HepG2 (cell line): ENCODE measurements around the gene FN1. TPM values are rescaled to one million over a fixed set of nuclear protein-coding genes. Genes with fewer than 3 reads are reported as not detected.

Experiments
- ATF7 ChIP-seq, 2 experiments: fragments of 450-650 bp in 1 of 2; sonication (generic) in 1 of 2; formaldehyde crosslinking in 1 of 2; IDR thresholded peaks; 2 replicates each; pipeline versions ENCODE4 v1.4.0 to v1.6.1; 2016 to 2020; ENCODE audit warnings: antibody characterized with exemption in 1 of 2, mild to moderate bottlenecking in 1 of 2, missing genetic modification reagents in 1 of 2
- CBX1 ChIP-seq: IDR thresholded peaks from one replicate; pipeline ENCODE4 v1.6.1; 2016; ENCODE audit warnings: antibody characterized with exemption, low read depth
- CHD2 ChIP-seq: IDR thresholded peaks from 2 replicates; pipeline ENCODE4 v1.6.1; 2011; ENCODE audit warnings: low read depth, low read length, improper control_type of control experiment
- DR1 ChIP-seq: sonication (generic); formaldehyde crosslinking; IDR thresholded peaks from 2 replicates; pipeline ENCODE4 v1.8.0; 2021; ENCODE audit warnings: mild to moderate bottlenecking, missing genetic modification reagents, inconsistent platforms
- EP300 ChIP-seq, 3 experiments: sonication (generic) in 1 of 3; formaldehyde crosslinking in 1 of 3; IDR thresholded peaks; 2 replicates each; pipeline versions ENCODE4 v1.5.1 to v1.6.1; 2011 to 2020; ENCODE audit warnings: low read depth in 2 of 3, low read length in 2 of 3, borderline replicate concordance in 1 of 3, improper control_type of control experiment in 1 of 3, mild to moderate bottlenecking in 1 of 3, missing genetic modification reagents in 1 of 3, moderate library complexity in 1 of 3
- FOXA1 ChIP-seq, 2 experiments: fragments of 450-650 bp in 1 of 2; sonication (generic) in 1 of 2; formaldehyde crosslinking in 1 of 2; IDR thresholded peaks; 2 replicates each; pipeline versions ENCODE4 v1.4.0 to v1.6.1; 2016 to 2020; ENCODE audit warnings: missing genetic modification reagents in 1 of 2
- FOXK2 ChIP-seq: fragments of 450-650 bp; IDR thresholded peaks from 2 replicates; pipeline ENCODE4 v1.6.1; 2016
- HMGA1 ChIP-seq: sonication (generic); formaldehyde crosslinking; conservative IDR thresholded peaks from 2 replicates; pipeline ENCODE4 v1.4.0; 2020; ENCODE audit warnings: missing genetic modification reagents
- KDM6A ChIP-seq: IDR thresholded peaks from 2 replicates; pipeline ENCODE4 v1.6.1; 2016; ENCODE audit warnings: low read depth
- MAFK ChIP-seq, 2 experiments: IDR thresholded peaks in 1 of 2; conservative IDR thresholded peaks in 1 of 2; 2 replicates each; pipeline ENCODE4 v1.6.1; 2011; ENCODE audit warnings: improper control_type of control experiment in 2 of 2, low read length in 2 of 2
- MATR3 ChIP-seq: sonication (generic); formaldehyde crosslinking; IDR thresholded peaks from 2 replicates; pipeline ENCODE4 v1.4.0; 2020; ENCODE audit warnings: missing genetic modification reagents
- MBNL3 ChIP-seq: fragments of 250-450 bp; sonication (Bioruptor Pico); conservative IDR thresholded peaks from 2 replicates; pipeline ENCODE4 v1.8.0; 2022; ENCODE audit warnings: mild to moderate bottlenecking, inconsistent platforms
- PBX3 ChIP-seq: sonication (generic); formaldehyde crosslinking; IDR thresholded peaks from 2 replicates; pipeline ENCODE4 v1.8.1; 2023; ENCODE audit warnings: missing genetic modification reagents, inconsistent platforms, borderline replicate concordance
- POLR2A ChIP-seq, 2 experiments: IDR thresholded peaks; 2 replicates each; pipeline ENCODE4 v1.6.1; 2011; ENCODE audit warnings: low read depth in 2 of 2, low read length in 2 of 2, mild to moderate bottlenecking in 1 of 2, moderate library complexity in 1 of 2; ENCODE audit not compliant: insufficient read depth in 1 of 2
- RFX1 ChIP-seq: fragments of 450-650 bp; IDR thresholded peaks from 2 replicates; pipeline ENCODE4 v1.6.1; 2017
- SPEN ChIP-seq: sonication (generic); formaldehyde crosslinking; IDR thresholded peaks from 2 replicates; pipeline ENCODE4 v1.5.1; 2020; ENCODE audit warnings: low read depth, mild to moderate bottlenecking, missing genetic modification reagents
- TAF15 ChIP-seq: fragments of 200-400 bp; formaldehyde crosslinking; IDR thresholded peaks from one replicate; pipeline ENCODE4 v1.6.1; 2018; ENCODE audit warnings: mild to moderate bottlenecking, low read depth, low read length; ENCODE audit not compliant: poor library complexity, severe bottlenecking
- ZBTB7B ChIP-seq: sonication (generic); formaldehyde crosslinking; IDR thresholded peaks from 2 replicates; pipeline ENCODE4 v1.4.0; 2020; ENCODE audit warnings: missing genetic modification reagents
- ZNF318 ChIP-seq: sonication (generic); formaldehyde crosslinking; IDR thresholded peaks from 2 replicates; pipeline ENCODE4 v1.4.0; 2020; ENCODE audit warnings: mild to moderate bottlenecking, missing genetic modification reagents
- ZNF337 ChIP-seq: sonication (generic); formaldehyde crosslinking; IDR thresholded peaks from 2 replicates; pipeline ENCODE4 v1.5.1; 2020; ENCODE audit warnings: missing genetic modification reagents, low read depth, mild to moderate bottlenecking, borderline replicate concordance
- ZNF766 ChIP-seq: sonication (generic); formaldehyde crosslinking; IDR thresholded peaks from 2 replicates; pipeline ENCODE4 v1.5.0; 2020; ENCODE audit warnings: missing genetic modification reagents, borderline replicate concordance
- polyA plus RNA-seq, 8 experiments: library from polyadenylated mRNA; depleted of rRNA in 3 of 8; stranded (reverse) in 7 of 8; unstranded in 1 of 8; fragments of >200 nt; fragmentation: Illumina TruSeq in 4 of 8; extraction: Trizol in 4 of 8; gene quantifications; 2 replicates each; pipeline versions ENCODE4 v1.2.1 to v1.2.3, GENCODE V29; 2011 to 2016; ENCODE audit warnings: low read depth in 4 of 8, missing spikeins in 1 of 8, mixed read lengths in 1 of 8; ENCODE audit not compliant: insufficient read depth in 1 of 8
- total RNA-seq, 5 experiments: library from RNA; depleted of rRNA; stranded (reverse); fragments of >200 nt; fragmentation: Illumina TruSeq; extraction: Trizol; gene quantifications; 2 replicates each; pipeline ENCODE4 v1.2.3, GENCODE V29; 2016; ENCODE audit warnings: low read depth in 1 of 5

The FN1 gene
- total and polyA plus RNA-seq, 2 of the 13 experiments (the other 11 are each of a cell fraction or from before 2014, with no cell fraction given) = 1,847 to 6,471 TPM

GRCh38 chr2:215311625-215312396, 124.1 kb downstream of the FN1 start, which contains the start of gene ATIC (continued):
- TF ChIP-seq ZNF318 (CRISPR knock-in tag) (peak; percentile 95), ZNF337 (CRISPR knock-in tag) (peak; percentile 90; the same call in 1 of the 2 replicates), DR1 (peak; percentile 71; the same call in 1 of the 2 replicates), POLR2A (IDR thresholded peaks at IDR 0.05; ENCODE audit: insufficient read depth in 1 of 2, low read depth in 2 of 2, low read length in 2 of 2) (peak; percentile 88 to 96), ZNF766 (CRISPR knock-in tag) (peak; percentile 97), SPEN (CRISPR knock-in tag) (peak; percentile 99), RFX1 (no peak), CBX1 (peak; percentile 94), EP300 (IDR thresholded peaks at IDR 0.05; ENCODE audit: low read depth in 2 of 2, low read length in 2 of 2) (no peak; a peak in 1 of 4 replicates), EP300 (CRISPR knock-in tag; IDR thresholded peaks at IDR 0.05; ENCODE audit: borderline replicate concordance) (peak; percentile 65; the same call in 1 of the 2 replicates), PBX3 (CRISPR knock-in tag) (no peak), MAFK (conservative IDR thresholded peaks at IDR 0.05 in 1 of 2, IDR thresholded peaks at IDR 0.05 in 1 of 2; ENCODE audit: low read length in 2 of 2) (no peak), MBNL3 (no peak), KDM6A (CRISPR knock-in tag) (no peak; the same call in 1 of the 2 replicates), MATR3 (CRISPR knock-in tag) (no peak), FOXA1 (IDR thresholded peaks at IDR 0.05) (no peak), FOXA1 (CRISPR knock-in tag; IDR thresholded peaks at IDR 0.05) (peak; percentile 26), CHD2 (peak; percentile 56; the same call in 1 of the 2 replicates), HMGA1 (CRISPR knock-in tag) (no peak), FOXK2 (peak; percentile 56; the same call in 1 of the 2 replicates), ATF7 (IDR thresholded peaks at IDR 0.05) (no peak), ATF7 (CRISPR knock-in tag; IDR thresholded peaks at IDR 0.05) (peak; percentile 90), TAF15 (peak; percentile 61), ZBTB7B (0 out of 2 replicates have a peak, but pooled peaks have one; percentile 25)
